ENCODE results near the gene ABHD6.

DNA sequence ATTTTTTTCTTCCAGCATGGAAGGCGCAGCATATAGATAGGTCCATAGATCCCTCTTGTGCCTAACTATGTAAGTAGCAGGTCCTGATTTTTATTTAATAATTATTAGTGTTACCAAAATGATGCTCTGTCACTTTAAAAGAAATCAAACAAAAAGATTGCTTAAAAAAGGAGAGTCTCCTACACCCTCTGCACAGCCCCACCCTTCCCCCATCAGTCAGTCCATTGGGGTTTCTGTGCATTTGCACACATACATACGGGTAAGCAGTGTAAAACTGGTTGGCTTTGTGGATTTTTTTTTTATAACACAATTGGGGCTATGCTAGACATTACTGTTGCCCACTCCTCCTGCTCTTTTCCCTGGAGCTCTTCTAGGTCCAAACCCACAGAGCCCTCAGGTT is 61.5 kb downstream of the ABHD6 start:
- TF ChIP-seq, protein P1, sequence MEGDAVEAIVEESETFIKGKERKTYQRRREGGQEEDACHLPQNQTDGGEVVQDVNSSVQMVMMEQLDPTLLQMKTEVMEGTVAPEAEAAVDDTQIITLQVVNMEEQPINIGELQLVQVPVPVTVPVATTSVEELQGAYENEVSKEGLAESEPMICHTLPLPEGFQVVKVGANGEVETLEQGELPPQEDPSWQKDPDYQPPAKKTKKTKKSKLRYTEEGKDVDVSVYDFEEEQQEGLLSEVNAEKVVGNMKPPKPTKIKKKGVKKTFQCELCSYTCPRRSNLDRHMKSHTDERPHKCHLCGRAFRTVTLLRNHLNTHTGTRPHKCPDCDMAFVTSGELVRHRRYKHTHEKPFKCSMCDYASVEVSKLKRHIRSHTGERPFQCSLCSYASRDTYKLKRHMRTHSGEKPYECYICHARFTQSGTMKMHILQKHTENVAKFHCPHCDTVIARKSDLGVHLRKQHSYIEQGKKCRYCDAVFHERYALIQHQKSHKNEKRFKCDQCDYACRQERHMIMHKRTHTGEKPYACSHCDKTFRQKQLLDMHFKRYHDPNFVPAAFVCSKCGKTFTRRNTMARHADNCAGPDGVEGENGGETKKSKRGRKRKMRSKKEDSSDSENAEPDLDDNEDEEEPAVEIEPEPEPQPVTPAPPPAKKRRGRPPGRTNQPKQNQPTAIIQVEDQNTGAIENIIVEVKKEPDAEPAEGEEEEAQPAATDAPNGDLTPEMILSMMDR (IDR thresholded peaks at IDR 0.05; ENCODE audit: poor library complexity): no peak
- no peak for TF ChIP-seq EZH2 (IDR thresholded peaks at IDR 0.05; ENCODE audit: borderline replicate concordance)
